ENCODE measurements around the gene C1orf232. TPM values are rescaled to one million over a fixed set of nuclear protein-coding genes. Genes with fewer than 3 reads are reported as not detected.

The C1orf232 gene
- total and polyA plus RNA-seq, 4 donors, result not detected

- ATAC-seq (ENCODE audit: insufficient read depth, low FRiP score), result no peak
- Histone ChIP-seq H3K9ac (ENCODE audit: insufficient read depth in 1 of 2, low read length in 2 of 2) (no peak overlapping the region), H3K27ac (ENCODE audit: low read depth in 1 of 2, low read length in 1 of 2) (no peak overlapping the region), H3K9me3 (ENCODE audit: control insufficient read depth in 4 of 4, insufficient read depth in 3 of 4, low read length in 3 of 4) (no peaks in the 10 kb centered on the region), H3K36me3 (ENCODE audit: control insufficient read depth in 4 of 4, insufficient read depth in 4 of 4, low read length in 4 of 4) (no peaks in the 10 kb centered on the region), H3K4me3 (no peak overlapping the region), H3K4me1 (ENCODE audit: control insufficient read depth in 5 of 5, insufficient read depth in 5 of 5, low read length in 5 of 5) (peaks cover 0 to 2% (median 0%) of the 10 kb centered on the region in 5 donors), H3K27me3 (ENCODE audit: control insufficient read depth in 3 of 3, insufficient read depth in 3 of 3, low read length in 2 of 3) (no peaks in the 10 kb centered on the region)
- no peak for DNase-seq
- TF ChIP-seq CTCF (IDR thresholded peaks at IDR 0.05; ENCODE audit: control extremely low read depth, extremely low read depth), result no peak
Observed at GRCh38 chr1:26148887-26149286, 19.9 kb downstream of the C1orf232 start.

- WGBS, 2 donors, result 57 to 79% methylated on average over 6 of the region's 6 CpGs
- peaks cover 0 to 2% (median 0%) of the 10 kb centered on the region in 5 donors for H3K4me1 ChIP-seq (ENCODE audit: control insufficient read depth in 5 of 5, insufficient read depth in 5 of 5, low read length in 5 of 5)
- no peak for ATAC-seq (ENCODE audit: insufficient read depth, low FRiP score)
- no peak for TF ChIP-seq CTCF (IDR thresholded peaks at IDR 0.05; ENCODE audit: control extremely low read depth, extremely low read depth)
- no peak for DNase-seq
- no peak overlapping the region for H3K4me3 ChIP-seq
- H3K36me3 ChIP-seq (ENCODE audit: control insufficient read depth in 4 of 4, insufficient read depth in 4 of 4, low read length in 4 of 4), result no peaks in the 10 kb centered on the region
- no peaks in the 10 kb centered on the region for H3K27me3 ChIP-seq (ENCODE audit: control insufficient read depth in 3 of 3, insufficient read depth in 3 of 3, low read length in 2 of 3)
- H3K9me3 ChIP-seq (ENCODE audit: control insufficient read depth in 4 of 4, insufficient read depth in 3 of 4, low read length in 3 of 4), result no peaks in the 10 kb centered on the region
- H3K27ac ChIP-seq (ENCODE audit: low read depth in 1 of 2, low read length in 1 of 2), result no peak overlapping the region
- no peak overlapping the region for H3K9ac ChIP-seq (ENCODE audit: insufficient read depth in 1 of 2, low read length in 2 of 2)
Observed at GRCh38 chr1:26145960-26146294, 22.8 kb downstream of the C1orf232 start.

- Histone ChIP-seq H3K4me3 (no peak overlapping the region), H3K36me3 (ENCODE audit: control insufficient read depth in 4 of 4, insufficient read depth in 4 of 4, low read length in 4 of 4) (no peaks in the 10 kb centered on the region), H3K9ac (ENCODE audit: insufficient read depth in 1 of 2, low read length in 2 of 2) (no peak overlapping the region), H3K4me1 (ENCODE audit: control insufficient read depth in 5 of 5, insufficient read depth in 5 of 5, low read length in 5 of 5) (peaks cover 0 to 6% (median 0%) of the 10 kb centered on the region in 5 donors), H3K27ac (ENCODE audit: low read depth in 1 of 2, low read length in 1 of 2) (no peak overlapping the region), H3K9me3 (ENCODE audit: control insufficient read depth in 4 of 4, insufficient read depth in 3 of 4, low read length in 3 of 4) (no peaks in the 10 kb centered on the region), H3K27me3 (ENCODE audit: control insufficient read depth in 3 of 3, insufficient read depth in 3 of 3, low read length in 2 of 3) (no peaks in the 10 kb centered on the region)
- peak; percentile 73 for TF ChIP-seq CTCF (IDR thresholded peaks at IDR 0.05; ENCODE audit: control extremely low read depth, extremely low read depth)
- WGBS, 2 donors, result 27 to 34% methylated on average over 19 of the region's 19 CpGs
- DNase-seq (peak; percentile 82 to 88 (median 85)), ATAC-seq (ENCODE audit: insufficient read depth, low FRiP score) (peak; percentile 70)
Observed at GRCh38 chr1:26145041-26145959, 23.5 kb downstream of the C1orf232 start.
